IMR-90 (cell line): ENCODE results near the gene COLQ. TPM values are rescaled to one million over a fixed set of nuclear protein-coding genes. Genes with fewer than 3 reads are reported as not detected.

Experiments used
- ATAC-seq: fragments of 200-7000 bp; cut with Tn5 transposase; 2 replicates; pipeline ENCODE4 v1.9.1; 2020; ENCODE audit warnings: low read depth, mild to moderate bottlenecking, moderate library complexity
- BruUV-seq: library from RNA; stranded (reverse); fragments of 400-500 nt; replicated peaks from 2 replicates; lab custom pipeline; 2021; lab: Mats Ljungman, UMichigan
- CTCF ChIA-PET: fragments of 300-600 bp; formaldehyde crosslinking; extraction: SDS; loops from one replicate; lab custom pipeline; 2021; ENCODE audit warnings: antibody characterized with exemption; lab: Yijun Ruan, JAX
- POLR2A ChIA-PET: fragments of 300-600 bp; sonication (Branson Sonifier 250); formaldehyde crosslinking; loops from one replicate; lab custom pipeline; 2022; ENCODE audit warnings: antibody characterized with exemption; ENCODE audit not compliant: unreplicated experiment; lab: Charles Lee
- DNase-seq: peaks from one replicate; pipeline ENCODE4 v3.0.0; 2013
- H2AFZ ChIP-seq: replicated peaks from 2 replicates; pipeline ENCODE3; 2013; ENCODE audit warnings: low read length, mild to moderate bottlenecking; ENCODE audit not compliant: poor library complexity
- H2AK5ac ChIP-seq: 2 replicates; pipeline ENCODE4 v1.6.1; 2013; ENCODE audit warnings: low read depth, low read length, inconsistent platforms
- H2AK9ac ChIP-seq: replicated peaks from 2 replicates; pipeline ENCODE3; 2013; ENCODE audit warnings: mild to moderate bottlenecking, low read depth, low read length, moderate library complexity; ENCODE audit not compliant: poor library complexity
- H2BK120ac ChIP-seq: 2 replicates; pipeline ENCODE4 v1.6.1; 2013; ENCODE audit warnings: low read depth, low read length, inconsistent platforms
- H2BK15ac ChIP-seq: 3 replicates; pipeline ENCODE4 v1.6.1; 2013; ENCODE audit warnings: low read depth, low read length, inconsistent platforms
- H2BK20ac ChIP-seq: 2 replicates; pipeline ENCODE4 v1.6.1; 2013; ENCODE audit warnings: low read depth, mild to moderate bottlenecking, inconsistent platforms, low read length, moderate library complexity
- H2BK5ac ChIP-seq: 2 replicates; pipeline ENCODE4 v1.6.1; 2013; ENCODE audit warnings: mild to moderate bottlenecking, low read depth, low read length, inconsistent platforms; ENCODE audit not compliant: poor library complexity, severe bottlenecking
- H3K14ac ChIP-seq: replicated peaks from 2 replicates; pipeline ENCODE4 v1.6.1; 2013; ENCODE audit warnings: low read depth, low read length, inconsistent platforms
- H3K18ac ChIP-seq: 2 replicates; pipeline ENCODE4 v1.6.1; 2013; ENCODE audit warnings: low read depth, low read length, control low read depth
- H3K23ac ChIP-seq: 2 replicates; pipeline ENCODE4 v1.6.1; 2013; ENCODE audit warnings: low read depth, low read length, inconsistent platforms
- H3K27ac ChIP-seq: 2 replicates; pipeline ENCODE4 v1.5.1; 2013; ENCODE audit warnings: mild to moderate bottlenecking, control low read depth, low read length; ENCODE audit not compliant: insufficient read depth
- H3K27me3 ChIP-seq: 2 replicates; pipeline ENCODE4 v1.6.1; 2013; ENCODE audit warnings: low read length; ENCODE audit not compliant: control insufficient read depth, insufficient read depth
- H3K36me3 ChIP-seq: 2 replicates; pipeline ENCODE4 v1.6.1; 2013; ENCODE audit warnings: low read length, mixed read lengths; ENCODE audit not compliant: control insufficient read depth, insufficient read depth
- H3K4ac ChIP-seq: 2 replicates; pipeline ENCODE4 v1.6.1; 2013; ENCODE audit warnings: low read depth, low read length, inconsistent platforms
- H3K4me1 ChIP-seq: 2 replicates; pipeline ENCODE4 v1.6.1; 2013; ENCODE audit warnings: low read length, mixed read lengths; ENCODE audit not compliant: control insufficient read depth, insufficient read depth
- H3K4me2 ChIP-seq: 2 replicates; pipeline ENCODE4 v1.6.1; 2013; ENCODE audit warnings: low read depth, mild to moderate bottlenecking, control low read depth, low read length, moderate library complexity
- H3K4me3 ChIP-seq: 2 replicates; pipeline ENCODE4 v1.5.1; 2013; ENCODE audit warnings: low read depth, mild to moderate bottlenecking, control low read depth, low read length, moderate library complexity; ENCODE audit not compliant: insufficient read depth
- H3K56ac ChIP-seq: 2 replicates; pipeline ENCODE4 v1.6.1; 2013; ENCODE audit warnings: low read length, inconsistent platforms; ENCODE audit not compliant: insufficient read depth; ENCODE audit errors: extremely low read depth
- H3K79me1 ChIP-seq, 2 experiments: 2 replicates each; pipeline ENCODE4 v1.6.1; 2013; ENCODE audit warnings: low read length in 2 of 2, inconsistent platforms in 1 of 2, low read depth in 1 of 2
- H3K9ac ChIP-seq: 2 replicates; pipeline ENCODE4 v1.6.1; 2013; ENCODE audit warnings: low read depth, low read length, control low read depth
- H3K9me1 ChIP-seq: 2 replicates; pipeline ENCODE4 v1.6.1; 2013; ENCODE audit warnings: low read length, inconsistent platforms; ENCODE audit not compliant: insufficient read depth
- H3K9me3 ChIP-seq: 2 replicates; pipeline ENCODE4 v1.6.1; 2013; ENCODE audit warnings: low read length; ENCODE audit not compliant: control insufficient read depth, insufficient read depth
- H4K20me1 ChIP-seq: 2 replicates; pipeline ENCODE4 v1.6.1; 2013; ENCODE audit warnings: low read length, inconsistent platforms; ENCODE audit not compliant: insufficient read depth
- H4K5ac ChIP-seq: 2 replicates; pipeline ENCODE4 v1.6.1; 2013; ENCODE audit warnings: mild to moderate bottlenecking, low read depth, low read length, control low read depth
- H4K8ac ChIP-seq, 2 experiments: 2 replicates each; pipeline ENCODE4 v1.6.1; 2013; ENCODE audit warnings: low read depth in 2 of 2, low read length in 2 of 2, control low read depth in 1 of 2, inconsistent platforms in 1 of 2
- H4K91ac ChIP-seq: 2 replicates; pipeline ENCODE4 v1.6.1; 2013; ENCODE audit warnings: low read depth, low read length, inconsistent platforms; ENCODE audit not compliant: insufficient read depth
- MAFK ChIP-seq: IDR thresholded peaks from 2 replicates; pipeline ENCODE4 v1.6.1; 2012; ENCODE audit warnings: low read depth, low read length, improper control_type of control experiment
- RCOR1 ChIP-seq: IDR thresholded peaks from 2 replicates; pipeline ENCODE4 v1.6.1; 2012; ENCODE audit warnings: mild to moderate bottlenecking, low read length, improper control_type of control experiment; ENCODE audit not compliant: insufficient replicate concordance
- WGBS, 2 experiments: methylation state at CpG; one replicate each; pipeline versions ENCODE4 v1.1.5 to v1.1.7; 2013; ENCODE audit warnings: missing lambda C conversion rate in 2 of 2; ENCODE audit not compliant: insufficient read length in 1 of 2; ENCODE audit errors: extremely low coverage in 2 of 2; 5-methylcytosine and 5-hydroxymethylcytosine counted together
- dilution Hi-C: fragments of 300-500 bp; cut with HindIII; formaldehyde crosslinking; loops from one replicate; pipeline ENCODE4 v1.14.3; 2018; ENCODE audit warnings: low sequenced_read_pairs; ENCODE audit not compliant: unreplicated experiment
- in situ Hi-C: fragments of 300-500 bp; cut with MboI; formaldehyde crosslinking; loops from 3 replicates; pipeline ENCODE4 v1.14.3; 2019; ENCODE audit warnings: low sequenced_read_pairs, inconsistent platforms, mixed read lengths
- intact Hi-C: fragments of 100-400 bp; cut with micrococcal nuclease; formaldehyde crosslinking; loops from 2 replicates; pipeline ENCODE4 v1.10.0; 2022
- polyA plus RNA-seq, 3 experiments: library from polyadenylated mRNA; depleted of rRNA; stranded (reverse); fragments of >200 nt; gene quantifications; 2 replicates each; pipeline ENCODE4 v1.2.3, GENCODE V29; 2012; ENCODE audit warnings: low replicate concordance in 1 of 3
- total RNA-seq: library from RNA; depleted of rRNA; stranded (reverse); fragments of >200 nt; gene quantifications from 2 replicates; pipeline ENCODE4 v1.2.3, GENCODE V29; 2012

COLQ gene
- total and polyA plus RNA-seq, 2 of the 4 experiments (the other 2 are of a cell fraction), result 0.18 to 0.65 TPM

GRCh38 chr3:15556512-15556911 is 35.0 kb upstream of the COLQ start:
- H2BK5ac ChIP-seq, result no peak overlapping the region
- intact Hi-C loops, result loop anchor here (2.0 to 5.0 kb wide), 2 partner anchors 128 to 449 kb away; no protein-coding TSS in a partner anchor
- H3K4me1 ChIP-seq, result no peaks in the 10 kb centered on the region
- no peak for ATAC-seq
- H4K20me1 ChIP-seq, result no peaks in the 10 kb centered on the region
- H3K9me3 ChIP-seq, result no peaks in the 10 kb centered on the region
- no peak overlapping the region for H3K27ac ChIP-seq
- H3K9me1 ChIP-seq, result peaks cover 5% of the 10 kb centered on the region; the same call in 1 of the 2 replicates
- H3K56ac ChIP-seq, result no peak overlapping the region
- dilution Hi-C loops, result no loop called here
- no CpG with 5 or more reads among the region's 2 CpGs for WGBS, 2 experiments
- no peak overlapping the region for H4K8ac ChIP-seq
- H3K4ac ChIP-seq, result no peak overlapping the region
- POLR2A ChIA-PET, result interaction anchor here (0.5 kb wide), 1 partner anchor 12 kb away, joined by 7 read pairs; no protein-coding TSS in a partner anchor
- no peak overlapping the region for H2AK5ac ChIP-seq
- no peaks in the 10 kb centered on the region for H3K79me1 ChIP-seq
- H3K27me3 ChIP-seq, result no peaks in the 10 kb centered on the region
- no peak overlapping the region for H2AK9ac ChIP-seq
- no peak overlapping the region for H3K4me3 ChIP-seq
- TF ChIP-seq RCOR1, result no peak
- no peak for TF ChIP-seq MAFK
- no peak overlapping the region for H4K91ac ChIP-seq
- H3K18ac ChIP-seq, result no peak overlapping the region
- no peak overlapping the region for H3K23ac ChIP-seq
- no peak overlapping the region for H2BK15ac ChIP-seq
- no peak overlapping the region for H3K9ac ChIP-seq
- H2BK120ac ChIP-seq, result no peak overlapping the region
- H2BK20ac ChIP-seq, result no peak overlapping the region
- DNase-seq, result no peak
- no peak overlapping the region for H3K4me2 ChIP-seq
- H2AFZ ChIP-seq, result no peak overlapping the region
- no peak overlapping the region for H4K5ac ChIP-seq
- CTCF ChIA-PET, result interaction anchor here (0.5 kb wide), 2 partner anchors 327 to 447 kb away, joined by 4 to 6 read pairs; no protein-coding TSS in a partner anchor
- no peak overlapping the region for H3K14ac ChIP-seq
- no TSS peak for BruUV-seq
- in situ Hi-C loops, result loop anchor here (10.0 kb wide), 1 partner anchor 352 kb away; the partner anchor contains the start of gene CAPN7
- peaks cover 4% of the 10 kb centered on the region for H3K36me3 ChIP-seq
